Neural progenitor cell (in vitro differentiated cells): ENCODE data around the gene TRABD2B. TPM values are rescaled to one million over a fixed set of nuclear protein-coding genes. Genes with fewer than 3 reads are reported as not detected.

Source experiments
- DNase-seq: peaks from one replicate; pipeline ENCODE4 v3.0.0-alpha.2; 2016; ENCODE audit warnings: low spot score
- H2AFZ ChIP-seq: fragments of 200-600 bp; sonication (generic); replicated peaks from 2 replicates; pipeline ENCODE4 v1.6.1; 2016; ENCODE audit warnings: antibody characterized with exemption
- H3F3A ChIP-seq: fragments of 200-600 bp; sonication (generic); 2 replicates; pipeline ENCODE4 v1.6.1; 2016; ENCODE audit warnings: antibody characterized with exemption, low read depth
- H3K27ac ChIP-seq: fragments of 200-600 bp; sonication (generic); 2 replicates; pipeline ENCODE4 v1.5.1; 2016; ENCODE audit warnings: mild to moderate bottlenecking
- H3K27me3 ChIP-seq: fragments of 200-600 bp; sonication (generic); 2 replicates; pipeline ENCODE4 v1.6.1; 2016; ENCODE audit warnings: mild to moderate bottlenecking, moderate library complexity
- H3K36me3 ChIP-seq: fragments of 200-600 bp; sonication (generic); 2 replicates; pipeline ENCODE4 v1.5.1; 2016
- H3K4me1 ChIP-seq: fragments of 200-600 bp; sonication (generic); 2 replicates; pipeline ENCODE4 v1.6.1; 2016; ENCODE audit warnings: mixed run types
- H3K4me2 ChIP-seq: fragments of 200-600 bp; sonication (generic); 2 replicates; pipeline ENCODE4 v1.6.1; 2016
- H3K4me3 ChIP-seq: fragments of 200-600 bp; sonication (generic); 2 replicates; pipeline ENCODE4 v1.5.1; 2016
- H3K79me2 ChIP-seq: fragments of 200-600 bp; sonication (generic); 2 replicates; pipeline ENCODE4 v1.6.1; 2016; ENCODE audit warnings: low read depth
- H3K9ac ChIP-seq: fragments of 200-600 bp; sonication (generic); 2 replicates; pipeline ENCODE4 v1.6.1; 2016
- H3K9me3 ChIP-seq: fragments of 200-600 bp; sonication (generic); 2 replicates; pipeline ENCODE4 v1.5.1; 2016; ENCODE audit warnings: low read depth
- H4K20me1 ChIP-seq: fragments of 200-600 bp; sonication (generic); 2 replicates; pipeline ENCODE4 v1.6.1; 2016; ENCODE audit warnings: low read depth
- H3K27ac Mint-ChIP-seq: 3 replicates; pipeline ENCODE4 v1.8.0; 2021; ENCODE audit warnings: mixed read lengths
- H3K27me3 Mint-ChIP-seq: 2 replicates; pipeline ENCODE4 v1.8.0; 2022; ENCODE audit warnings: low read depth, mild to moderate bottlenecking, inconsistent platforms, moderate library complexity, mixed read lengths; ENCODE audit not compliant: insufficient read depth
- H3K36me3 Mint-ChIP-seq: 3 replicates; pipeline ENCODE4 v1.8.0; 2021; ENCODE audit warnings: mixed read lengths
- H3K4me1 Mint-ChIP-seq: 3 replicates; pipeline ENCODE4 v1.8.0; 2021; ENCODE audit warnings: mixed read lengths
- H3K4me3 Mint-ChIP-seq: 3 replicates; pipeline ENCODE4 v1.8.0; 2021; ENCODE audit warnings: mild to moderate bottlenecking, moderate library complexity, mixed read lengths
- H3K9me3 Mint-ChIP-seq: 3 replicates; pipeline ENCODE4 v1.8.0; 2020; ENCODE audit warnings: mixed read lengths
- EZH2 ChIP-seq: fragments of 200-600 bp; sonication (generic); IDR thresholded peaks from 2 replicates; pipeline ENCODE4 v1.6.1; 2017; ENCODE audit warnings: antibody characterized with exemption, mild to moderate bottlenecking, moderate library complexity
- EZH2phosphoT487 ChIP-seq: fragments of 200-600 bp; sonication (generic); IDR thresholded peaks from 2 replicates; pipeline ENCODE4 v1.6.1; 2017; ENCODE audit warnings: antibody characterized with exemption
- total RNA-seq: library from RNA; depleted of rRNA; stranded (reverse); fragments of >200 nt; gene quantifications from 2 replicates; pipeline ENCODE4 v1.2.3, GENCODE V29; 2015; ENCODE audit warnings: low replicate concordance
- TF ChIP-seq, protein P1 (sequence below): fragments of 200-600 bp; sonication (generic); IDR thresholded peaks from 2 replicates; pipeline ENCODE4 v1.5.1; 2017; ENCODE audit warnings: antibody characterized with exemption, mild to moderate bottlenecking

Gene TRABD2B
- total RNA-seq, 1 donor from 2014 or later: 0.09 TPM

- H3K4me3 Mint-ChIP-seq: no peak overlapping the region
- H3K36me3 ChIP-seq: no peaks in the 10 kb centered on the region
- H3K79me2 ChIP-seq: no peaks in the 10 kb centered on the region
- H3K4me3 ChIP-seq: no peak overlapping the region
- peaks cover 8% of the 10 kb centered on the region for H3F3A ChIP-seq
- H2AFZ ChIP-seq: no peak overlapping the region
- H3K27me3 Mint-ChIP-seq: peaks cover 5% of the 10 kb centered on the region
- no peak overlapping the region for H3K27ac ChIP-seq
- H3K4me1 ChIP-seq: peaks cover 26% of the 10 kb centered on the region
- H3K4me1 Mint-ChIP-seq: peaks cover 36% of the 10 kb centered on the region
- H3K9ac ChIP-seq: no peak overlapping the region
- peak overlapping the region; percentile 19 for H3K4me2 ChIP-seq
- peak; percentile 28 for DNase-seq
- TF ChIP-seq, protein P1, sequence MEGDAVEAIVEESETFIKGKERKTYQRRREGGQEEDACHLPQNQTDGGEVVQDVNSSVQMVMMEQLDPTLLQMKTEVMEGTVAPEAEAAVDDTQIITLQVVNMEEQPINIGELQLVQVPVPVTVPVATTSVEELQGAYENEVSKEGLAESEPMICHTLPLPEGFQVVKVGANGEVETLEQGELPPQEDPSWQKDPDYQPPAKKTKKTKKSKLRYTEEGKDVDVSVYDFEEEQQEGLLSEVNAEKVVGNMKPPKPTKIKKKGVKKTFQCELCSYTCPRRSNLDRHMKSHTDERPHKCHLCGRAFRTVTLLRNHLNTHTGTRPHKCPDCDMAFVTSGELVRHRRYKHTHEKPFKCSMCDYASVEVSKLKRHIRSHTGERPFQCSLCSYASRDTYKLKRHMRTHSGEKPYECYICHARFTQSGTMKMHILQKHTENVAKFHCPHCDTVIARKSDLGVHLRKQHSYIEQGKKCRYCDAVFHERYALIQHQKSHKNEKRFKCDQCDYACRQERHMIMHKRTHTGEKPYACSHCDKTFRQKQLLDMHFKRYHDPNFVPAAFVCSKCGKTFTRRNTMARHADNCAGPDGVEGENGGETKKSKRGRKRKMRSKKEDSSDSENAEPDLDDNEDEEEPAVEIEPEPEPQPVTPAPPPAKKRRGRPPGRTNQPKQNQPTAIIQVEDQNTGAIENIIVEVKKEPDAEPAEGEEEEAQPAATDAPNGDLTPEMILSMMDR: no peak
- TF ChIP-seq EZH2phosphoT487 (no peak), EZH2 (no peak)
- H3K27ac Mint-ChIP-seq: no peak overlapping the region
- no peaks in the 10 kb centered on the region for H3K27me3 ChIP-seq
- peaks cover 3% of the 10 kb centered on the region for H4K20me1 ChIP-seq
- peaks cover 1% of the 10 kb centered on the region for H3K36me3 Mint-ChIP-seq
- H3K9me3 ChIP-seq: no peaks in the 10 kb centered on the region
- no peaks in the 10 kb centered on the region for H3K9me3 Mint-ChIP-seq
Measured at GRCh38 chr1:47843059-47843458, 154.1 kb downstream of the TRABD2B start.

GRCh38 chr1:47842228-47842919 lies 154.8 kb downstream of the TRABD2B start:
- peaks cover 3% of the 10 kb centered on the region for H4K20me1 ChIP-seq
- H3K4me2 ChIP-seq: peak overlapping the region; percentile 19
- H3K27ac ChIP-seq: no peak overlapping the region
- peaks cover 5% of the 10 kb centered on the region for H3K27me3 Mint-ChIP-seq
- peaks cover 8% of the 10 kb centered on the region for H3F3A ChIP-seq
- no peak for TF ChIP-seq EZH2phosphoT487
- TF ChIP-seq, protein P1: no peak
- no peak for TF ChIP-seq EZH2
- no peaks in the 10 kb centered on the region for H3K9me3 ChIP-seq
- H3K27me3 ChIP-seq: no peaks in the 10 kb centered on the region
- H3K4me1 ChIP-seq: peaks cover 26% of the 10 kb centered on the region
- no peak overlapping the region for H3K9ac ChIP-seq
- H3K4me3 Mint-ChIP-seq: no peak overlapping the region
- no peaks in the 10 kb centered on the region for H3K36me3 ChIP-seq
- H3K27ac Mint-ChIP-seq: no peak overlapping the region
- peaks cover 3% of the 10 kb centered on the region for H3K36me3 Mint-ChIP-seq
- DNase-seq: no peak
- H2AFZ ChIP-seq: no peak overlapping the region
- H3K9me3 Mint-ChIP-seq: peaks cover 2% of the 10 kb centered on the region
- no peak overlapping the region for H3K4me3 ChIP-seq
- H3K79me2 ChIP-seq: no peaks in the 10 kb centered on the region
- H3K4me1 Mint-ChIP-seq: peaks cover 38% of the 10 kb centered on the region

DNA sequence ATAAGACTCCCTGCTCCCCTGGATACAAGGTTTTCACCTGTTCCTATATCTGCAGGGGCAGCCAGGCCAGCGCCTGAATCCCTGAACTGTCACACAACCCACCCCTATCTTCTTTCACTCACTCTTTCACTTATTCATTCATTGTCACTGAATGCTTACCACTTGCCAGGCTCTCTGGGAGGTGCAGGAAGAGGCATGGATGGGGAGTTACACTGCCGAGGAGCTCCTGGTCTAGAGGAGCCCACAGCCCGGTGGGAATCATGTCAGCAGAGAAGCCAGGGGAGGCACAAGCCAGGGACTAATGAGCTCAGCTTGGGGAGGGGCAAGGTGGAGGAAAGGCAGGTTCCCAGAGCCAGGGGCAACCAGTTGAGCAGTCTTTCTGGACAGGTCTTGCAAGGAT lies 155.8 kb downstream of the TRABD2B start:
- Mint-ChIP-seq H3K27me3 (peaks cover 5% of the 10 kb centered on the region), H3K9me3 (peaks cover 4% of the 10 kb centered on the region), H3K27ac (no peak overlapping the region), H3K36me3 (peaks cover 5% of the 10 kb centered on the region), H3K4me3 (no peak overlapping the region), H3K4me1 (peaks cover 42% of the 10 kb centered on the region)
- TF ChIP-seq EZH2phosphoT487: no peak
- no peak for TF ChIP-seq EZH2
- TF ChIP-seq, protein P1: no peak
- Histone ChIP-seq H3F3A (peaks cover 8% of the 10 kb centered on the region), H3K27me3 (no peaks in the 10 kb centered on the region), H3K9me3 (no peaks in the 10 kb centered on the region), H3K4me3 (no peak overlapping the region), H3K9ac (no peak overlapping the region), H3K4me2 (no peak overlapping the region), H3K4me1 (peaks cover 26% of the 10 kb centered on the region), H3K36me3 (no peaks in the 10 kb centered on the region), H3K79me2 (no peaks in the 10 kb centered on the region), H4K20me1 (peaks cover 3% of the 10 kb centered on the region), H2AFZ (no peak overlapping the region), H3K27ac (no peak overlapping the region)
- DNase-seq: no peak
